Measurements from ENCODE around the gene FOXO3. TPM values are rescaled to one million over a fixed set of nuclear protein-coding genes. Genes with fewer than 3 reads are reported as not detected.

FOXO3 gene
- total and polyA plus RNA-seq, 2 donors (not counting 1 experiment from before 2014, with no cell fraction given), result 49.5 to 63.9 TPM

DNA sequence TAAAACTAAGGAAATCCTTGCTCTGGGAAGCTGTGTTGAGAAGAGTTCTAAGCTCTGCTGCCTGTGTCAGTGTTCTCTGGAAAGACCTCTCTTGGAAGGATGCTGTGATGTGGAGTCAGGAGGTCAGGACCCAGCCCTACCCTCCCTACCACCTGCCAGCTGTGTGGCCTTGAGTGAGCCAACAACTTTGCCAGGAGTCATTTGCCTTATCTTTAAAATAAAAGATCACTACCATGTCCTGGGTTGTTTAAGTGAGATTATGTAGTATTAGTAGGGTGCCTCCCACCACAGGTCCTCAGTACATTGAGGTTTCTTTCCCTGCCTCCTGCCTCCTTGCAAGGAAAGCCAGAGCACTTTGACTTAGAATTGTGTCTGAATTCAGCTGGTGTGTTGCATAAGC, 64.9 kb downstream of the FOXO3 start:
- Histone ChIP-seq H3K9me3 (ENCODE audit: control insufficient read depth, insufficient read depth, low read depth, low read length) (no peaks in the 10 kb centered on the region), H3K4me2 (ENCODE audit: extremely low read depth, insufficient read depth, low read length) (no peak overlapping the region), H2AFZ (ENCODE audit: low read length) (no peak overlapping the region), H3K27me3 (ENCODE audit: control insufficient read depth, insufficient read depth, low read length) (no peaks in the 10 kb centered on the region), H3K4me1 (ENCODE audit: control insufficient read depth, extremely low read depth, insufficient read depth, low read length) (peaks cover 29% of the 10 kb centered on the region), H3K9ac (ENCODE audit: insufficient read depth, low read length) (no peak overlapping the region), H3K79me2 (ENCODE audit: control insufficient read depth, insufficient read depth, low read length) (peaks cover 96% of the 10 kb centered on the region), H3K4me3 (replicated peaks in 1 of 4; ENCODE audit: control extremely low read depth in 1 of 4, insufficient read depth in 1 of 4, low read depth in 3 of 4, low read length in 4 of 4) (no peak overlapping the region), H3K27ac (ENCODE audit: insufficient read depth, low read length) (no peak overlapping the region), H3K36me3 (ENCODE audit: control insufficient read depth, insufficient read depth, low read length) (no peaks in the 10 kb centered on the region), H4K20me1 (ENCODE audit: control insufficient read depth, extremely low read depth, insufficient read depth, low read length) (no peaks in the 10 kb centered on the region)
- no peak for DNase-seq (ENCODE audit: low read depth in 2 of 2)
- TF ChIP-seq EZH2 (IDR thresholded peaks at IDR 0.05; ENCODE audit: low read length, missing control alignments) (no peak), CTCF (conservative IDR thresholded peaks at IDR 0.05 in 1 of 2, IDR thresholded peaks at IDR 0.05 in 1 of 2; ENCODE audit: low read depth in 1 of 2, low read length in 2 of 2) (no peak)

- Histone ChIP-seq H3K27me3 (ENCODE audit: control insufficient read depth, insufficient read depth, low read length) (no peaks in the 10 kb centered on the region), H3K4me1 (ENCODE audit: control insufficient read depth, extremely low read depth, insufficient read depth, low read length) (peaks cover 22% of the 10 kb centered on the region), H4K20me1 (ENCODE audit: control insufficient read depth, extremely low read depth, insufficient read depth, low read length) (no peaks in the 10 kb centered on the region)
Observed at GRCh38 chr6:108626777-108627176, 66.1 kb downstream of the FOXO3 start.

More at GRCh38 chr6:108626777-108627176, 66.1 kb downstream of the FOXO3 start:
- no peak for TF ChIP-seq EZH2 (IDR thresholded peaks at IDR 0.05; ENCODE audit: low read length, missing control alignments)
- no peak for TF ChIP-seq CTCF (conservative IDR thresholded peaks at IDR 0.05 in 1 of 2, IDR thresholded peaks at IDR 0.05 in 1 of 2; ENCODE audit: low read depth in 1 of 2, low read length in 2 of 2)
- Histone ChIP-seq H3K79me2 (ENCODE audit: control insufficient read depth, insufficient read depth, low read length) (peaks cover 96% of the 10 kb centered on the region), H3K9me3 (ENCODE audit: control insufficient read depth, insufficient read depth, low read depth, low read length) (no peaks in the 10 kb centered on the region), H3K36me3 (ENCODE audit: control insufficient read depth, insufficient read depth, low read length) (no peaks in the 10 kb centered on the region), H2AFZ (ENCODE audit: low read length) (no peak overlapping the region), H3K4me3 (replicated peaks in 1 of 4; ENCODE audit: control extremely low read depth in 1 of 4, insufficient read depth in 1 of 4, low read depth in 3 of 4, low read length in 4 of 4) (no peak overlapping the region), H3K27ac (ENCODE audit: insufficient read depth, low read length) (no peak overlapping the region), H3K9ac (ENCODE audit: insufficient read depth, low read length) (no peak overlapping the region), H3K4me2 (ENCODE audit: extremely low read depth, insufficient read depth, low read length) (no peak overlapping the region)
- DNase-seq (ENCODE audit: low read depth in 2 of 2), result no peak
